Tibial nerve (tissue), 4 donors: ENCODE data around the gene IMPDH1.

Experiments
- EP300 ChIP-seq, 2 donors: sonication (generic); formaldehyde crosslinking; IDR thresholded peaks; one replicate each; pipeline ENCODE4 v1.6.1; 2017; ENCODE audit warnings: antibody characterized with exemption in 2 of 2, mild to moderate bottlenecking in 1 of 2
- POLR2A ChIP-seq, 2 donors: fragments of 450-650 bp; IDR thresholded peaks; one replicate each; pipeline ENCODE4 v1.6.1; 2017; ENCODE audit warnings: antibody characterized with exemption in 2 of 2, mild to moderate bottlenecking in 2 of 2, moderate library complexity in 2 of 2
- TF ChIP-seq, protein P1 (sequence below), 5 experiments: fragments of 200-600 bp in 3 of 5; fragments of 450-650 bp in 2 of 5; sonication (generic) in 3 of 5; IDR thresholded peaks; one replicate each; pipeline ENCODE4 v1.5.1; 2016 to 2019; ENCODE audit warnings: antibody characterized with exemption in 5 of 5, mild to moderate bottlenecking in 3 of 5, moderate library complexity in 2 of 5

DNA sequence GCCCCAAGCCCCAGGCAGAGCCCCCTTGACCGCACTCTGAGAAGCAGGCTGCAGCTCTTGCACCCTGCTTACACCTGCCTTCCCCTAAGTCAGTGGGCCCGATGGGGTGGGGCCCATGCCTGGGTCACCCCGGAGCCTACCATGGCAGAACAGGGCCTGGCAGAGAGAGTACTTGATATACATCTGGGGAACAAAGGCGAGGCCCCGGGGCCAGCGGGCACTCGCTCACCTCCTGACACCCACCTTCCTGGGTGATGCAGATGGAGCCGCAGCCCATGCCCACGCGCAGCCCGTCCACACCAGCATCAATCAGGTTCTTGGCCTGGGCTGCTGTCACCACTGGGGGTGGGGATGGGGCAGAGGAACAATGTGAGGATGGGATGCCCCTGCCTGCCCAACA, 13.4 kb downstream of the IMPDH1 start:
- TF ChIP-seq, protein P1, sequence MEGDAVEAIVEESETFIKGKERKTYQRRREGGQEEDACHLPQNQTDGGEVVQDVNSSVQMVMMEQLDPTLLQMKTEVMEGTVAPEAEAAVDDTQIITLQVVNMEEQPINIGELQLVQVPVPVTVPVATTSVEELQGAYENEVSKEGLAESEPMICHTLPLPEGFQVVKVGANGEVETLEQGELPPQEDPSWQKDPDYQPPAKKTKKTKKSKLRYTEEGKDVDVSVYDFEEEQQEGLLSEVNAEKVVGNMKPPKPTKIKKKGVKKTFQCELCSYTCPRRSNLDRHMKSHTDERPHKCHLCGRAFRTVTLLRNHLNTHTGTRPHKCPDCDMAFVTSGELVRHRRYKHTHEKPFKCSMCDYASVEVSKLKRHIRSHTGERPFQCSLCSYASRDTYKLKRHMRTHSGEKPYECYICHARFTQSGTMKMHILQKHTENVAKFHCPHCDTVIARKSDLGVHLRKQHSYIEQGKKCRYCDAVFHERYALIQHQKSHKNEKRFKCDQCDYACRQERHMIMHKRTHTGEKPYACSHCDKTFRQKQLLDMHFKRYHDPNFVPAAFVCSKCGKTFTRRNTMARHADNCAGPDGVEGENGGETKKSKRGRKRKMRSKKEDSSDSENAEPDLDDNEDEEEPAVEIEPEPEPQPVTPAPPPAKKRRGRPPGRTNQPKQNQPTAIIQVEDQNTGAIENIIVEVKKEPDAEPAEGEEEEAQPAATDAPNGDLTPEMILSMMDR (IDR thresholded peaks at IDR 0.05), result no peak
- TF ChIP-seq POLR2A (IDR thresholded peaks at IDR 0.05) (no peak), EP300 (IDR thresholded peaks at IDR 0.05) (no peak)
